ENCODE measurements around the gene TENM4.
"Not testable (repeated sequence)": the region's sequence is repeated elsewhere in the genome, so short reads cannot be mapped to it uniquely, and the experiment has no call there.

Gene TENM4

GRCh38 chr11:79193663-79194310, 247.0 kb downstream of the TENM4 start:
- no peak for TF ChIP-seq CTCF (IDR thresholded peaks at IDR 0.05; ENCODE audit: low read depth, low read length, missing control alignments)
- DNase-seq (ENCODE audit: low read depth): no peak
- no peak overlapping the region for H3K4me3 ChIP-seq (ENCODE audit: low read depth, low read length)

GRCh38 chr11:79192836-79193235, 248.0 kb downstream of the TENM4 start:
- TF ChIP-seq CTCF (IDR thresholded peaks at IDR 0.05; ENCODE audit: low read depth, low read length, missing control alignments): no peak
- no peak for DNase-seq (ENCODE audit: low read depth)

GRCh38 chr11:79191716-79192115, 249.1 kb downstream of the TENM4 start:
- H3K4me3 ChIP-seq (ENCODE audit: low read depth, low read length); DNase-seq (ENCODE audit: low read depth): not testable (repeated sequence)

More at GRCh38 chr11:79192836-79193235, 248.0 kb downstream of the TENM4 start:
- no peak overlapping the region for H3K4me3 ChIP-seq (ENCODE audit: low read depth, low read length)

GRCh38 chr11:79190553-79190952, 250.3 kb downstream of the TENM4 start:
- H3K4me3 ChIP-seq (ENCODE audit: low read depth, low read length); DNase-seq (ENCODE audit: low read depth): not testable (repeated sequence)

GRCh38 chr11:79189601-79190000, 251.2 kb downstream of the TENM4 start:
- no peak for TF ChIP-seq CTCF (IDR thresholded peaks at IDR 0.05; ENCODE audit: low read depth, low read length, missing control alignments)
- H3K4me3 ChIP-seq (ENCODE audit: low read depth, low read length): no peak overlapping the region
- DNase-seq (ENCODE audit: low read depth): no peak

GRCh38 chr11:79189055-79189454, 251.8 kb downstream of the TENM4 start:
- TF ChIP-seq CTCF (IDR thresholded peaks at IDR 0.05; ENCODE audit: low read depth, low read length, missing control alignments): no peak
- no peak overlapping the region for H3K4me3 ChIP-seq (ENCODE audit: low read depth, low read length)
- DNase-seq (ENCODE audit: low read depth): no peak

GRCh38 chr11:79186669-79187068, 254.2 kb downstream of the TENM4 start:
- TF ChIP-seq CTCF (IDR thresholded peaks at IDR 0.05; ENCODE audit: low read depth, low read length, missing control alignments): no peak

GRCh38 chr11:79185351-79185750, 255.5 kb downstream of the TENM4 start:
- DNase-seq (ENCODE audit: low read depth): no peak
- TF ChIP-seq CTCF (IDR thresholded peaks at IDR 0.05; ENCODE audit: low read depth, low read length, missing control alignments): no peak
- H3K4me3 ChIP-seq (ENCODE audit: low read depth, low read length): no peak overlapping the region

More at GRCh38 chr11:79186669-79187068, 254.2 kb downstream of the TENM4 start:
- DNase-seq (ENCODE audit: low read depth): no peak
- H3K4me3 ChIP-seq (ENCODE audit: low read depth, low read length): no peak overlapping the region
